NCI-H524 treated with DMSO at 0.1 percent for 48 hours (cell line): Measurements from ENCODE around the gene MDGA2.
"Not testable (repeated sequence)": the region's sequence is repeated elsewhere in the genome, so short reads cannot be mapped to it uniquely, and the experiment has no call there.

Experiments
- DNase-seq: peaks from one replicate; lab custom pipeline; 2025; lab: John Stamatoyannopoulos, UW

Gene MDGA2

GRCh38 chr14:47235619-47236018 is 439.8 kb downstream of the MDGA2 start:
- DNase-seq: no peak

- DNase-seq: no peak
Observed at GRCh38 chr14:47226877-47227520, 448.4 kb downstream of the MDGA2 start.

GRCh38 chr14:47223656-47224055 is 451.7 kb downstream of the MDGA2 start:
- no peak for DNase-seq

GRCh38 chr14:47220096-47220495 is 455.3 kb downstream of the MDGA2 start:
- no peak for DNase-seq

- DNase-seq: no peak
Observed at GRCh38 chr14:47211263-47211662, 464.1 kb downstream of the MDGA2 start.

GRCh38 chr14:47210099-47210498 is 465.3 kb downstream of the MDGA2 start:
- no peak for DNase-seq

GRCh38 chr14:47208434-47208833 is 467.0 kb downstream of the MDGA2 start:
- no peak for DNase-seq

- peak; percentile 9 for DNase-seq
Observed at GRCh38 chr14:47207617-47208016, 467.8 kb downstream of the MDGA2 start.

GRCh38 chr14:47200740-47201139 is 474.7 kb downstream of the MDGA2 start:
- no peak for DNase-seq

GRCh38 chr14:47195582-47195981 is 479.8 kb downstream of the MDGA2 start:
- no peak for DNase-seq

- no peak for DNase-seq
Observed at GRCh38 chr14:47194055-47194454, 481.4 kb downstream of the MDGA2 start.

- DNase-seq: not testable (repeated sequence)
Observed at GRCh38 chr14:47192203-47192602, 483.2 kb downstream of the MDGA2 start.

- no peak for DNase-seq
Observed at GRCh38 chr14:47191700-47192099, 483.7 kb downstream of the MDGA2 start.

- no peak for DNase-seq
Observed at GRCh38 chr14:47189911-47190484, 485.4 kb downstream of the MDGA2 start.

GRCh38 chr14:47186486-47186885 is 488.9 kb downstream of the MDGA2 start:
- peak; percentile 98 for DNase-seq

GRCh38 chr14:47179906-47180305 is 495.5 kb downstream of the MDGA2 start:
- no peak for DNase-seq

- DNase-seq: not testable (repeated sequence)
Observed at GRCh38 chr14:47171896-47172295, 503.5 kb downstream of the MDGA2 start.

- DNase-seq: no peak
Observed at GRCh38 chr14:47167402-47167801, 508.0 kb downstream of the MDGA2 start.

- DNase-seq: no peak
Observed at GRCh38 chr14:47155395-47155794, 520.0 kb downstream of the MDGA2 start.

- DNase-seq: no peak
Observed at GRCh38 chr14:47154276-47154797, 521.1 kb downstream of the MDGA2 start.

- no peak for DNase-seq
Observed at GRCh38 chr14:47153746-47154145, 521.7 kb downstream of the MDGA2 start.

- DNase-seq: no peak
Observed at GRCh38 chr14:47150267-47150666, 525.1 kb downstream of the MDGA2 start.

- DNase-seq: no peak
Observed at GRCh38 chr14:47149326-47149725, 526.1 kb downstream of the MDGA2 start.

GRCh38 chr14:47148686-47149085 is 526.7 kb downstream of the MDGA2 start:
- DNase-seq: no peak
